ENCODE measurements around the gene GATB.
"Not testable (repeated sequence)": the region's sequence is repeated elsewhere in the genome, so short reads cannot be mapped to it uniquely, and the experiment has no call there.

The GATB gene

GRCh38 chr4:151738720-151739517, 21.9 kb downstream of the GATB start:
- WGBS, 2 donors (ENCODE audit: extremely low coverage in 2 of 2, insufficient read length in 2 of 2, insufficient replicate concordance in 1 of 2): no CpG with 5 or more reads among the region's 8 CpGs
- Histone ChIP-seq H2BK12ac (ENCODE audit: low read length) (no peak overlapping the region), H3K14ac (ENCODE audit: low read length) (no peak overlapping the region), H3K79me1 (ENCODE audit: low read depth, low read length) (no peaks in the 10 kb centered on the region), H3K18ac (ENCODE audit: low read length) (no peak overlapping the region), H3K4me2 (ENCODE audit: insufficient read depth, low read length, poor library complexity, severe bottlenecking) (no peak overlapping the region), H2BK120ac (ENCODE audit: low read depth, low read length) (no peak overlapping the region), H3K4me1 (ENCODE audit: control insufficient read depth in 2 of 2, insufficient read depth in 1 of 2, low read depth in 1 of 2, low read length in 2 of 2) (no peaks in the 10 kb centered on the region), H2BK5ac (ENCODE audit: low read length) (no peak overlapping the region), H3K4ac (ENCODE audit: low read length) (no peak overlapping the region), H2AFZ (ENCODE audit: low read length) (no peak overlapping the region), H3K23ac (ENCODE audit: low read depth, low read length, poor library complexity) (no peak overlapping the region), H3K9ac (ENCODE audit: low read depth, low read length, poor library complexity) (no peak overlapping the region), H3K4me3 (ENCODE audit: low read length in 2 of 2) (no peak overlapping the region), H2BK15ac (ENCODE audit: low read length) (no peak overlapping the region), H3K27me3 (ENCODE audit: control insufficient read depth in 3 of 3, insufficient read depth in 3 of 3, low read depth in 1 of 3, low read length in 3 of 3) (no peaks in the 10 kb centered on the region), H3K27ac (replicated peaks; ENCODE audit: low read length) (no peak overlapping the region), H4K8ac (ENCODE audit: low read depth, low read length) (no peak overlapping the region), H2AK5ac (ENCODE audit: low read depth, low read length) (no peak overlapping the region), H3K9me3 (replicated peaks in 1 of 2; ENCODE audit: control insufficient read depth in 2 of 2, insufficient read depth in 1 of 2, low read depth in 1 of 2, low read length in 2 of 2) (peaks cover 5 to 7% of the 10 kb centered on the region in 2 donors), H4K91ac (ENCODE audit: low read depth, low read length, poor library complexity) (no peak overlapping the region), H3K36me3 (replicated peaks in 1 of 2; ENCODE audit: control insufficient read depth in 2 of 2, insufficient read depth in 2 of 2, low read length in 2 of 2) (no peaks in the 10 kb centered on the region)
- DNase-seq (ENCODE audit: low spot score): no peak

DNA sequence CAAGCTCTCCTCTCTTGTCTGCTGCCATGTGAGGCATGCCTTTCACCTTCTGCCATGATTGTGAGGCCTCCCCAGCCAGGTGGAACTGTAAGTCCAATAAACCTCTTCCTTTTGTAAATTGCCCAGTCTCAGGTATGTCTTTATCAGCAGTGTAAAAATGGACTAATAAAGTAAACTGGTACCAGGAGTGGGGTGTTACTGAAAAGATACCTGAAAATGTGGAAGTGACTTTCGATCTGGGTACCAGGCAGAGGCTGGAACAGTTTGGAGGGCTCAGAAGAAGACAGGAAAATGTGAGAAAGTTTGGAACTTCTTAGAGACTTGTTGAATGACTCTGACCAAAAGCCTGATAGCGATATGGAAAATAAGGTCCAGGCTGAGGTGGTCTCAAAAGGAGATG, 24.0 kb downstream of the GATB start:
- not testable (repeated sequence) for H4K8ac ChIP-seq (ENCODE audit: low read depth, low read length); H3K4ac ChIP-seq (ENCODE audit: low read length); H3K36me3 ChIP-seq (replicated peaks in 1 of 2; ENCODE audit: control insufficient read depth in 2 of 2, insufficient read depth in 2 of 2, low read length in 2 of 2); H3K9ac ChIP-seq (ENCODE audit: low read depth, low read length, poor library complexity); H3K79me1 ChIP-seq (ENCODE audit: low read depth, low read length); H3K18ac ChIP-seq (ENCODE audit: low read length); H4K91ac ChIP-seq (ENCODE audit: low read depth, low read length, poor library complexity); H3K4me2 ChIP-seq (ENCODE audit: insufficient read depth, low read length, poor library complexity, severe bottlenecking); H3K23ac ChIP-seq (ENCODE audit: low read depth, low read length, poor library complexity); DNase-seq (ENCODE audit: low spot score); H2BK120ac ChIP-seq (ENCODE audit: low read depth, low read length); H3K4me3 ChIP-seq (ENCODE audit: low read length in 2 of 2); H3K9me3 ChIP-seq (replicated peaks in 1 of 2; ENCODE audit: control insufficient read depth in 2 of 2, insufficient read depth in 1 of 2, low read depth in 1 of 2, low read length in 2 of 2); H2BK12ac ChIP-seq (ENCODE audit: low read length); H2BK15ac ChIP-seq (ENCODE audit: low read length); H2BK5ac ChIP-seq (ENCODE audit: low read length); H3K14ac ChIP-seq (ENCODE audit: low read length); H3K4me1 ChIP-seq (ENCODE audit: control insufficient read depth in 2 of 2, insufficient read depth in 1 of 2, low read depth in 1 of 2, low read length in 2 of 2); H3K27me3 ChIP-seq (ENCODE audit: control insufficient read depth in 3 of 3, insufficient read depth in 3 of 3, low read depth in 1 of 3, low read length in 3 of 3); H2AK5ac ChIP-seq (ENCODE audit: low read depth, low read length); H2AFZ ChIP-seq (ENCODE audit: low read length); H3K27ac ChIP-seq (replicated peaks; ENCODE audit: low read length)
- no CpG with 5 or more reads among the region's 2 CpGs for WGBS, 2 donors (ENCODE audit: extremely low coverage in 2 of 2, insufficient read length in 2 of 2, insufficient replicate concordance in 1 of 2)

DNA sequence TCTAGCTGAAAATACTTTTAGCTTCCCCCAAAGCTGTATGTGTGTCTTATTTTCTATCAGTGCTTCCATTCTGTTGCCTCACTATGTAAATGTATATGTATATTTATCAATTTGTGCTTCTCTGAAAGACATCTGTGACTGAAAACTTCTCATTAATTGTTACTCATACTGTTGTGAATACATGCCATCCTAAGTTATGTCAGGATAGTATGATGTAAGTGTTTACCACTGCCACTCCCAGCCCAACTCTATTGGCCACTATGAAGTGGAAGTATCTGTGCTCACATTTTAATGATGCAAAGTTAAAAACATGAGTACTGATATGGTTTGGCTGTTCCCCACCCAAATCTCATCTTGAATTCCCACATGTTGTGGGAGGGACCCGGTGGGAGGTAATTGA, 24.4 kb downstream of the GATB start:
- Histone ChIP-seq H4K8ac (ENCODE audit: low read depth, low read length) (no peak overlapping the region), H2AK5ac (ENCODE audit: low read depth, low read length) (no peak overlapping the region), H3K79me1 (ENCODE audit: low read depth, low read length) (no peaks in the 10 kb centered on the region), H3K27me3 (ENCODE audit: control insufficient read depth in 3 of 3, insufficient read depth in 3 of 3, low read depth in 1 of 3, low read length in 3 of 3) (no peaks in the 10 kb centered on the region), H2BK120ac (ENCODE audit: low read depth, low read length) (no peak overlapping the region), H3K4me2 (ENCODE audit: insufficient read depth, low read length, poor library complexity, severe bottlenecking) (no peak overlapping the region), H3K36me3 (replicated peaks in 1 of 2; ENCODE audit: control insufficient read depth in 2 of 2, insufficient read depth in 2 of 2, low read length in 2 of 2) (no peaks in the 10 kb centered on the region), H3K4ac (ENCODE audit: low read length) (no peak overlapping the region), H2BK15ac (ENCODE audit: low read length) (no peak overlapping the region), H3K9ac (ENCODE audit: low read depth, low read length, poor library complexity) (no peak overlapping the region), H3K9me3 (replicated peaks in 1 of 2; ENCODE audit: control insufficient read depth in 2 of 2, insufficient read depth in 1 of 2, low read depth in 1 of 2, low read length in 2 of 2) (peaks cover 5 to 7% of the 10 kb centered on the region in 2 donors), H3K14ac (ENCODE audit: low read length) (no peak overlapping the region), H4K91ac (ENCODE audit: low read depth, low read length, poor library complexity) (no peak overlapping the region), H2BK12ac (ENCODE audit: low read length) (no peak overlapping the region), H3K4me1 (ENCODE audit: control insufficient read depth in 2 of 2, insufficient read depth in 1 of 2, low read depth in 1 of 2, low read length in 2 of 2) (no peaks in the 10 kb centered on the region), H2AFZ (ENCODE audit: low read length) (no peak overlapping the region), H3K23ac (ENCODE audit: low read depth, low read length, poor library complexity) (no peak overlapping the region), H3K27ac (replicated peaks; ENCODE audit: low read length) (no peak overlapping the region), H3K18ac (ENCODE audit: low read length) (no peak overlapping the region), H3K4me3 (ENCODE audit: low read length in 2 of 2) (no peak overlapping the region), H2BK5ac (ENCODE audit: low read length) (no peak overlapping the region)
- DNase-seq (ENCODE audit: low spot score): no peak
- no CpG with 5 or more reads among the region's 1 CpG for WGBS, 2 donors (ENCODE audit: extremely low coverage in 2 of 2, insufficient read length in 2 of 2, insufficient replicate concordance in 1 of 2)

GRCh38 chr4:151731670-151732069, 29.1 kb downstream of the GATB start:
- not testable (repeated sequence) for H3K36me3 ChIP-seq (replicated peaks in 1 of 2; ENCODE audit: control insufficient read depth in 2 of 2, insufficient read depth in 2 of 2, low read length in 2 of 2); H3K23ac ChIP-seq (ENCODE audit: low read depth, low read length, poor library complexity); H2AFZ ChIP-seq (ENCODE audit: low read length)

More at GRCh38 chr4:151731670-151732069, 29.1 kb downstream of the GATB start:
- H3K18ac ChIP-seq (ENCODE audit: low read length); H3K4me2 ChIP-seq (ENCODE audit: insufficient read depth, low read length, poor library complexity, severe bottlenecking); H3K27ac ChIP-seq (replicated peaks; ENCODE audit: low read length); H3K4ac ChIP-seq (ENCODE audit: low read length); H4K8ac ChIP-seq (ENCODE audit: low read depth, low read length); DNase-seq (ENCODE audit: low spot score); H2AK5ac ChIP-seq (ENCODE audit: low read depth, low read length); H3K4me1 ChIP-seq (ENCODE audit: control insufficient read depth in 2 of 2, insufficient read depth in 1 of 2, low read depth in 1 of 2, low read length in 2 of 2); H2BK12ac ChIP-seq (ENCODE audit: low read length); H3K9me3 ChIP-seq (replicated peaks in 1 of 2; ENCODE audit: control insufficient read depth in 2 of 2, insufficient read depth in 1 of 2, low read depth in 1 of 2, low read length in 2 of 2); H2BK5ac ChIP-seq (ENCODE audit: low read length); H3K27me3 ChIP-seq (ENCODE audit: control insufficient read depth in 3 of 3, insufficient read depth in 3 of 3, low read depth in 1 of 3, low read length in 3 of 3); H3K4me3 ChIP-seq (ENCODE audit: low read length in 2 of 2); H4K91ac ChIP-seq (ENCODE audit: low read depth, low read length, poor library complexity); H3K79me1 ChIP-seq (ENCODE audit: low read depth, low read length); H3K14ac ChIP-seq (ENCODE audit: low read length); H2BK15ac ChIP-seq (ENCODE audit: low read length); H2BK120ac ChIP-seq (ENCODE audit: low read depth, low read length); H3K9ac ChIP-seq (ENCODE audit: low read depth, low read length, poor library complexity): not testable (repeated sequence)
- no CpG with 5 or more reads among the region's 34 CpGs for WGBS, 2 donors (ENCODE audit: extremely low coverage in 2 of 2, insufficient read length in 2 of 2, insufficient replicate concordance in 1 of 2)

Data from neuronal stem cell (in vitro differentiated cells).